Keratinocyte (primary cell): ENCODE measurements around the gene SEL1L2. TPM values are rescaled to one million over a fixed set of nuclear protein-coding genes. Genes with fewer than 3 reads are reported as not detected.

ENCODE experiments used
- DNase-seq: peaks from one replicate; pipeline ENCODE4 v3.0.0-alpha.2; 2011; ENCODE audit warnings: low read depth, missing footprints, low spot score
- FAIRE-seq: peaks from 2 replicates; lab custom pipeline; 2011; peaks lifted over from hg19 to GRCh38; lab: Jason Lieb, UNC
- H2AFZ ChIP-seq: 2 replicates; pipeline ENCODE4 v1.6.0; 2012; ENCODE audit warnings: low read length, control low read depth, inconsistent platforms; ENCODE audit not compliant: control insufficient read depth
- H3K27ac ChIP-seq: 2 replicates; pipeline ENCODE4 v1.5.1; 2011; ENCODE audit warnings: low read length; ENCODE audit not compliant: control insufficient read depth, insufficient read depth
- H3K27me3 ChIP-seq: 3 replicates; pipeline ENCODE4 v1.6.0; 2011; ENCODE audit warnings: low read length; ENCODE audit not compliant: control insufficient read depth, insufficient read depth; ENCODE audit errors: extremely low read depth
- H3K36me3 ChIP-seq, 2 experiments: 2 replicates in 1 of 2; 3 replicates in 1 of 2; pipeline ENCODE4 v1.5.1; 2011; ENCODE audit warnings: low read length in 2 of 2, mild to moderate bottlenecking in 1 of 2; ENCODE audit not compliant: control insufficient read depth in 2 of 2, insufficient read depth in 2 of 2; ENCODE audit errors: extremely low read depth in 1 of 2
- H3K4me1 ChIP-seq: 3 replicates; pipeline ENCODE4 v1.5.1; 2011; ENCODE audit warnings: low read length; ENCODE audit not compliant: control insufficient read depth, insufficient read depth; ENCODE audit errors: extremely low read depth
- H3K4me2 ChIP-seq: 3 replicates; pipeline ENCODE4 v1.6.0; 2011; ENCODE audit warnings: low read depth, low read length; ENCODE audit not compliant: control insufficient read depth, insufficient read depth; ENCODE audit errors: extremely low read depth
- H3K4me3 ChIP-seq, 3 experiments: fragments of 200-600 bp in 1 of 3; sonication (generic) in 1 of 3; 2 replicates in 2 of 3; 3 replicates in 1 of 3; pipeline ENCODE4 v1.5.1; 2011 to 2016; ENCODE audit warnings: low read length in 3 of 3, mild to moderate bottlenecking in 3 of 3, control low read depth in 2 of 3, inconsistent platforms in 1 of 3, low read depth in 1 of 3, mixed read lengths in 1 of 3, mixed run types in 1 of 3, moderate library complexity in 1 of 3; ENCODE audit not compliant: control insufficient read depth in 2 of 3, insufficient read depth in 2 of 3; ENCODE audit errors: extremely low read depth in 1 of 3
- H3K79me2 ChIP-seq: 2 replicates; pipeline ENCODE4 v1.6.0; 2012; ENCODE audit warnings: low read length; ENCODE audit not compliant: control insufficient read depth, insufficient read depth
- H3K9ac ChIP-seq: 3 replicates; pipeline ENCODE4 v1.6.0; 2011; ENCODE audit warnings: low read length; ENCODE audit not compliant: control insufficient read depth, insufficient read depth; ENCODE audit errors: extremely low read depth
- H3K9me1 ChIP-seq: 3 replicates; pipeline ENCODE4 v1.6.0; 2011; ENCODE audit warnings: low read length; ENCODE audit not compliant: control insufficient read depth, insufficient read depth; ENCODE audit errors: extremely low read depth
- H3K9me3 ChIP-seq: 2 replicates; pipeline ENCODE4 v1.5.1; 2012; ENCODE audit warnings: low read depth, low read length; ENCODE audit not compliant: control insufficient read depth
- H4K20me1 ChIP-seq: 3 replicates; pipeline ENCODE4 v1.6.0; 2011; ENCODE audit warnings: low read length; ENCODE audit not compliant: control insufficient read depth, insufficient read depth; ENCODE audit errors: extremely low read depth
- CTCF ChIP-seq, 3 experiments: IDR thresholded peaks in 1 of 3; conservative IDR thresholded peaks in 1 of 3; optimal IDR thresholded peaks in 1 of 3; 2 replicates in 2 of 3; 3 replicates in 1 of 3; pipeline versions ENCODE3 to v1.5.1; 2011; ENCODE audit warnings: low read length in 3 of 3, mild to moderate bottlenecking in 3 of 3, moderate library complexity in 2 of 3, control low read depth in 1 of 3, inconsistent platforms in 1 of 3; ENCODE audit not compliant: insufficient read depth in 2 of 3; ENCODE audit errors: extremely low read depth in 1 of 3
- EZH2 ChIP-seq: IDR thresholded peaks from one replicate; pipeline ENCODE4 v1.6.1; 2012; ENCODE audit warnings: inconsistent platforms, mild to moderate bottlenecking, low read length, moderate library complexity
- dilution Hi-C: fragments of 300-500 bp; cut with MboI; formaldehyde crosslinking; loops from one replicate; pipeline ENCODE4 v1.7.0; 2020; ENCODE audit warnings: low sequenced_read_pairs; ENCODE audit not compliant: extremely low pct_ligation_motif_present
- polyA plus RNA-seq, 5 experiments: library from polyadenylated mRNA; depleted of rRNA in 3 of 5; stranded (reverse) in 3 of 5; stranded (forward) in 1 of 5; unstranded in 1 of 5; fragments of >200 nt; gene quantifications; 1 replicate in 1 of 5; 2 replicates in 3 of 5; 3 replicates in 1 of 5; pipeline versions ENCODE4 v1.2.1 to v1.2.3, GENCODE V29; 2011 to 2012; ENCODE audit warnings: missing spikeins in 2 of 5, low read depth in 1 of 5, low replicate concordance in 1 of 5

The SEL1L2 gene
- polyA plus RNA-seq, 1 donor (not counting 4 experiments of a cell fraction or from before 2014, with no cell fraction given), result not detected

- H3K9me1 ChIP-seq, result no peaks in the 10 kb centered on the region
- H3K9me3 ChIP-seq, result no peaks in the 10 kb centered on the region
- TF ChIP-seq CTCF (optimal IDR thresholded peaks at IDR 0.05 in 1 of 3, IDR thresholded peaks at IDR 0.05 in 1 of 3, conservative IDR thresholded peaks at IDR 0.05 in 1 of 3; ENCODE audit: extremely low read depth in 1 of 3, insufficient read depth in 2 of 3, low read length in 3 of 3) (no peak), EZH2 (no peak)
- no peaks in the 10 kb centered on the region for H3K79me2 ChIP-seq
- no peak overlapping the region for H3K4me3 ChIP-seq
- H3K4me1 ChIP-seq, result no peaks in the 10 kb centered on the region
- no peak overlapping the region for H3K9ac ChIP-seq
- no peak overlapping the region for H3K27ac ChIP-seq
- H2AFZ ChIP-seq, result no peak overlapping the region
- no peaks in the 10 kb centered on the region for H3K36me3 ChIP-seq
- no peaks in the 10 kb centered on the region for H3K27me3 ChIP-seq
- FAIRE-seq (no peak), DNase-seq (no peak)
- no peaks in the 10 kb centered on the region for H4K20me1 ChIP-seq
- dilution Hi-C loops, result no loop called here
- H3K4me2 ChIP-seq, result no peak overlapping the region
Measured at GRCh38 chr20:14012671-14013070, 22.3 kb upstream of the SEL1L2 start.

DNA sequence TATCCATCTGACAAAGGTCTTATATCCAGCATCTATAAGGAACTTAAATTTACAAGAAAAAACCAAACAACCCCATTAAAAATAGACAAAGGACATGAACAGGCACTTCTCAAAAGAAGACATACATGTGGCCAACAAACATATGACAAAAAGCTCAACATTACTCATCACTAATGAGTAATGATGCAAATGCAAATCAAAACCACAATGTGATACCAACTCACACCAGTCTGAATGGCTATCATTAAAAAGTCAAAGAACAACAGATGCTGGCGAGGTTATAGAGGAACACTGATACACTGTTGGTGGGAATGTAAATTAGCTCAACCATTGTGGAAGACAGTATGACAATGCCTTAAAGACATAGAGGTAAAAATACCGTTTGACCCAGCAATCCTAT, 18.8 kb upstream of the SEL1L2 start:
- DNase-seq (no peak), FAIRE-seq (no peak)
- Histone ChIP-seq H3K27me3 (no peaks in the 10 kb centered on the region), H3K9me1 (no peaks in the 10 kb centered on the region), H3K9me3 (no peaks in the 10 kb centered on the region), H4K20me1 (no peaks in the 10 kb centered on the region), H2AFZ (no peak overlapping the region), H3K36me3 (no peaks in the 10 kb centered on the region), H3K4me1 (no peaks in the 10 kb centered on the region), H3K4me3 (no peak overlapping the region), H3K79me2 (no peaks in the 10 kb centered on the region), H3K4me2 (no peak overlapping the region), H3K27ac (no peak overlapping the region), H3K9ac (no peak overlapping the region)
- no peak for TF ChIP-seq CTCF (optimal IDR thresholded peaks at IDR 0.05 in 1 of 3, IDR thresholded peaks at IDR 0.05 in 1 of 3, conservative IDR thresholded peaks at IDR 0.05 in 1 of 3; ENCODE audit: extremely low read depth in 1 of 3, insufficient read depth in 2 of 3, low read length in 3 of 3)
- no peak for TF ChIP-seq EZH2
- dilution Hi-C loops, result no loop called here
